IPS-20b (cell line): ENCODE results near the gene MTUS2.

Experiments used
- H3K27ac ChIP-seq: one replicate; pipeline ENCODE4 v1.5.1; 2013; ENCODE audit warnings: low read length
- H3K27me3 ChIP-seq: 2 replicates; pipeline ENCODE4 v1.6.1; 2013; ENCODE audit warnings: mild to moderate bottlenecking, low read length, inconsistent platforms; ENCODE audit not compliant: insufficient read depth
- H3K36me3 ChIP-seq: 2 replicates; pipeline ENCODE4 v1.6.1; 2013; ENCODE audit warnings: low read depth, mild to moderate bottlenecking, inconsistent platforms, low read length, moderate library complexity; ENCODE audit not compliant: insufficient read depth
- H3K4me1 ChIP-seq: 2 replicates; pipeline ENCODE4 v1.6.1; 2013; ENCODE audit warnings: mild to moderate bottlenecking, control low read depth, inconsistent platforms, low read length, moderate library complexity; ENCODE audit not compliant: insufficient read depth
- H3K4me3 ChIP-seq: 2 replicates; pipeline ENCODE4 v1.5.1; 2013; ENCODE audit warnings: mild to moderate bottlenecking, low read length, inconsistent platforms
- H3K9ac ChIP-seq: 2 replicates; pipeline ENCODE4 v1.6.1; 2013; ENCODE audit warnings: low read depth, mild to moderate bottlenecking, inconsistent platforms, low read length, moderate library complexity
- H3K9me3 ChIP-seq: 2 replicates; pipeline ENCODE4 v1.6.1; 2013; ENCODE audit warnings: mild to moderate bottlenecking, low read depth, low read length, inconsistent platforms; ENCODE audit not compliant: insufficient read depth

Gene MTUS2

DNA sequence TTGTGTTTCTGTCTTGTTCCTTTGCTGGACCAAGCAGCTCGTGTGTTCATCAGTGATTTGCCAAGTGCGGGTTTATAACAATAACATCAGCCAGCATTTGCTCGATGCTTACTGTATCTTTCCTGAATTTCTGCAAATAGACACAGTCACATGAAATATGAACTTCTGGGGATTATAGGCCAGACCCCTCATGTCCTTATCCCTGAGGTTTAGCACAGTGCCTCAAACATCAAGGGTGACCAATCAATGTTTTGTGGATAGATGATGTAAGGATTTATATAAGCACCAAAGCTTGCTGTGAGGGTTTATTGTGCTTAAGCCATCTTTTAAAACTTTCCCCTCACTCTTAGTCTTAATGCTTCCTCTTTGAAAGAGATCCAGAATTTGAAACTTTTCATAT lies 451.5 kb downstream of the MTUS2 start:
- H3K27ac ChIP-seq, result no peak overlapping the region
- H3K27me3 ChIP-seq, result no peaks in the 10 kb centered on the region
- no peak overlapping the region for H3K9ac ChIP-seq
- H3K9me3 ChIP-seq, result no peaks in the 10 kb centered on the region
- no peak overlapping the region for H3K4me3 ChIP-seq
- no peaks in the 10 kb centered on the region for H3K4me1 ChIP-seq
- H3K36me3 ChIP-seq, result no peaks in the 10 kb centered on the region

DNA sequence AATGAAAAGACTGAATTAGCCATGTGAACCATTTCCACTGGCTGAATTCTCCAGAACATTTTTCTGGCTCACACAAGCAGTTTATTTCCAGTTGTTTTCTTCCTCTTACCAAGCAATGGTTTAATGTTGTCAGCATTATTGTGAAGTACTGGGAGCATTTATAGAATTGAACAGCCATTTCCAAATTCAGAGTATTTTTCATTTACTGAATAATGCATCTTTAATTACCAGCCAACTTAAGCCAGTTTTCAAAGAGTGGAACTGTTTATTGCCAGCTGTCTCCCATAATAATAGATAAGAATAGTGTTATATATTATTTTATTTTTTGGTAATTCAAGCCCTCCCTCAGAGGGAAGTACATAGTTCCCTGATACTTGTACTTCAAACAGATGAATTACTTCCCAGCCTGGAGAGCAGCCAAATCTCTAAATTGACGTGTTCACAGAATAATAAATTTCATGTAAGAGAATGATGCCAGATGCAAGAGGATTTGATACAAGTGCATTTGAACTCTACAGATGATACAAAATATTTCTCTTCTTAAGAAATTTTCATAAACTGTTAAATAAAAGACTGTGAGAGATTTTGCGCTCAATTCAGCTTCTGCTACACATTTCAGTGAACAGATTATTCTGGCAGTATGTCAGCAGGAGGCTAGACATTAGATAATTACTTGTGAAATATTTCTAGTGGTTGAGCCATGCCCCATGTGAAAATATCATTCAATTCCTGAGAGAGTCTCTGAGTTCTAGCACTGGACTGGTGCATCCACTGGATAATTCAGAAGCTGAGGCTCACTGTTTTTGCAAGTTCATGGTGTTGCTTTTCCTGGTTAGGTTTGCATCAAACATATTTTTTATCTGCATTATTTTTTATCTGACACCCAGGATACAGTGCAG lies 459.5 kb downstream of the MTUS2 start:
- no peaks in the 10 kb centered on the region for H3K36me3 ChIP-seq
- H3K4me3 ChIP-seq, result no peak overlapping the region
- H3K27me3 ChIP-seq, result no peaks in the 10 kb centered on the region
- peaks cover 7% of the 10 kb centered on the region; the same call in 1 of the 2 replicates for H3K4me1 ChIP-seq
- H3K27ac ChIP-seq, result no peak overlapping the region
- H3K9me3 ChIP-seq, result no peaks in the 10 kb centered on the region
- H3K9ac ChIP-seq, result no peak overlapping the region

DNA sequence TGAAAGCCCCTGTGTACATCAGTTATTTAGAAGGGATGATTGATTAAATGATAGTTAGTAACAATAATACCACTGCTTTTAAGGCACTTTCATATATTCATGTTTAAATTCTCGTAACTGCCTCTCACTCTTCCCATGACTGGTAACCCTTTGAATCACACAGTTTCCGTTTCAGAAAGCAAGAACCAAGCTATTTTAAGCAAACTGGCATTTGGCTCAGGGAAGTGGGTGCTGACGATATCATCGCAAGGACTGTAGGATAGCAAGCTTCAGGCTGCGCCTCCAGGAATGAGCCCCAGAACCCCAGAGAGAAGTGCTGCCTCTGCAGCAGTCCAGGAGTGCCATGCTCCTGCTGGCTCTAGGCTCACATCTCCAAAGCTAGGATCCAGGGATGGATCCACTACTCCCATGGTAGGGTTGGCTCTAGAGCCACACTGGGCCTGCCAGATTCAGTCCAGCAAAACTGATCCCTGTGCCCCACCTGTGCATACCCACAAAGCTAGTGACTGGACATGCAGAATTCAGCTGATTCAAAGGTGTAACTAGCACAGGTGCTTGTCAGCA lies 461.9 kb downstream of the MTUS2 start:
- peaks cover 7% of the 10 kb centered on the region; the same call in 1 of the 2 replicates for H3K4me1 ChIP-seq
- no peak overlapping the region for H3K27ac ChIP-seq
- H3K9me3 ChIP-seq, result no peaks in the 10 kb centered on the region
- H3K36me3 ChIP-seq, result no peaks in the 10 kb centered on the region
- no peaks in the 10 kb centered on the region for H3K27me3 ChIP-seq
- no peak overlapping the region for H3K4me3 ChIP-seq
- H3K9ac ChIP-seq, result no peak overlapping the region

DNA sequence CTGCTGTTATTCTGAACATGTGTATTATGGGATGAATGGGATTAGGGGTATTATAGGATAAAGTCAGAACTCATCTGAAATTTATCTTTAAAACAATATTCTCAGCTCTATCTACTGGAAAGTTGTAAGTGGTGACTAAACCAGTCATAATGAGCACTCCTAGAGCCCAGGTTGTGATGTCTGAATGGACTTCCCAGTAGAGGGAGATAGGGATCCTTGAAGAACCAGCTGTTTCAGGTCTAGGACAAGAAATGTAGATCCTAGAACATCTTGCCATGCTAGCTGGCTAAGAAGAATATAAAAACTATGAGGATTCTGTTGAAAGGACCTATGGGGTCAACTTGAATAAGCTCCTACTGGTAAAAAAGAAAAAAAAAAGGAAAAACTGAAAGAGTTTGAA lies 464.6 kb downstream of the MTUS2 start:
- H3K9me3 ChIP-seq, result no peaks in the 10 kb centered on the region
- H3K27ac ChIP-seq, result no peak overlapping the region
- no peak overlapping the region for H3K4me3 ChIP-seq
- no peaks in the 10 kb centered on the region for H3K36me3 ChIP-seq
- no peaks in the 10 kb centered on the region for H3K27me3 ChIP-seq
- peaks cover 7% of the 10 kb centered on the region; the same call in 1 of the 2 replicates for H3K4me1 ChIP-seq
- H3K9ac ChIP-seq, result no peak overlapping the region

DNA sequence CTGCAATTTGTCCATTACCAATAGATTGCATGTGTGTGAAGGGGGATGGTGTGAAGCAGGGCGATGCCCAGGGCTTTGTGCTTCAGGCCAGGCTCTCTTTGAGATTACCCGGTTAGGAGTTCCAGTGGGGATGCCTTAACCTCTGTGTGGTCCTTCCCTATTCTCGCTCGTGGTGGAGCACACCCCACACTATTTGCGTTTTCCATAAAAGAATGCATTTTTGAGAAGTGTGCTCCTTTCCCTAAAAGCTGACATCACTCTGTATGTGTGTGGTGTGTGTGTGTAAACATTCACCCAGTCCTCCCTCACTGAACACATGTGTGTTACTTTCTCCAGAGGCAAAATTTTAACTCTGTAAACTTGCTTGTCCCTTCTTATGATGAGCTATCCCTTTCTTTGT lies 467.1 kb downstream of the MTUS2 start:
- H3K4me1 ChIP-seq, result peaks cover 7% of the 10 kb centered on the region; the same call in 1 of the 2 replicates
- H3K36me3 ChIP-seq, result no peaks in the 10 kb centered on the region
- no peaks in the 10 kb centered on the region for H3K9me3 ChIP-seq
- no peaks in the 10 kb centered on the region for H3K27me3 ChIP-seq
- H3K9ac ChIP-seq, result no peak overlapping the region
- H3K27ac ChIP-seq, result no peak overlapping the region
- no peak overlapping the region for H3K4me3 ChIP-seq

DNA sequence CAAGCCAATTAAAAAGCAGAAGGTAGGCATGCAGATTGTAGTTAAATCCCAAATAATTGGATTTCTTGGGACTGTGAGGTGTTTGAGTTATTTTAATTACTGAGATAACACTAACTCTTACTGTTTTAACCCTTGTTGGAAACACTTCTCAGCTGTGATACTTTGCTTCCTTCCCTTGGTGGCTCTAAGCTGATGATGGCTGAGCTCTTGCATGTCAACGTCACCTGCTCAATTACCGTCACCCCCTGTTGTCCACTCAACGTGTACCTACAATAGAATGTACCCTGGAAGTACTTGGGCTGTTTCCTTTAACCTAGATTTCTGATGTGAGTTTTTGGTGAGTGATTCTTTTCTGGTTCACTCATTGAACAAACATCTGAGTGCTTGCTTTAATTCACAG lies 471.9 kb downstream of the MTUS2 start:
- Histone ChIP-seq H3K27ac (no peak overlapping the region), H3K27me3 (no peaks in the 10 kb centered on the region), H3K9ac (no peak overlapping the region), H3K4me3 (no peak overlapping the region), H3K36me3 (no peaks in the 10 kb centered on the region), H3K9me3 (no peaks in the 10 kb centered on the region), H3K4me1 (no peaks in the 10 kb centered on the region)

DNA sequence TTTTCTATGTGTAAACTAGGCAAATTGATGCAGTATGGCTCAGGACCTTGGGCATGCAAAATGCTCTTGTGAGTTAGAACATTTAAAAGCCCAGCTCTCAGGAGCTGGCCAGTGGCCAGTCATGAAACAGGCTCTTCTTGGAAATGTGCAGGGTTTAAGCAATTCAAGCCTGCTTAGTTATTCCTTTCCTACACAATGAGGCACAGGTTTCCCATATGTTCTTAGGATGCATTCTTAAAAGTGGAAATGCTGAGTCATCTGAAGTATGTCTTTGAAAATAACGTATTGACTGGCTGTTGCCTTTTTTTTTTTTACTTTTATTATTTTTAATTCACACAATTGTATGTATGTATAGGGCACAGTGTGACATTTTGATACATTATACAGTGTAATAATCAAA lies 474.7 kb downstream of the MTUS2 start:
- H3K4me3 ChIP-seq, result no peak overlapping the region
- no peak overlapping the region for H3K27ac ChIP-seq
- no peaks in the 10 kb centered on the region for H3K9me3 ChIP-seq
- peaks cover 3% of the 10 kb centered on the region; the same call in 1 of the 2 replicates for H3K4me1 ChIP-seq
- H3K9ac ChIP-seq, result no peak overlapping the region
- H3K27me3 ChIP-seq, result no peaks in the 10 kb centered on the region
- H3K36me3 ChIP-seq, result no peaks in the 10 kb centered on the region

DNA sequence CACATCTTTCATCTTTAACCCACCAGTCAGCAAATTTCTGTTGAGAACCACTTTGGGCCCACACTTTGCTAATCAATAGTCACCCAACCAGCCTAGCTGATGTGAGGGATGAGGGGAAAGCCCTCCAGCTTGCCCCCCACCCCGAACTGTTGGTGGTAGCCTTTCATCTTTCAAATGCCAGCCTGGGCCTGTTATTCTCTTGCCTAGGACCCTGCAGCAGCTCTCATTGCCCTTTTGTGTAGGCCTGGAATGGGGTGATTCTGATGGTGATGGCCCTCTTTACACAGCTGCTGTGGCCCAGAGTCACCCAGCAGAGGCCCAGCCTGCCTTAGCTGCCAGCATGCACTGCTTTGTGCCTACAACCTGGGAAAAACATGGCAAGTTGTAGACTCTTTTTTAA lies 480.9 kb downstream of the MTUS2 start:
- no peaks in the 10 kb centered on the region for H3K36me3 ChIP-seq
- peak overlapping the region; percentile 31 for H3K27ac ChIP-seq
- H3K4me1 ChIP-seq, result peaks cover 17% of the 10 kb centered on the region; the same call in 1 of the 2 replicates
- peak overlapping the region; percentile 44; the same call in 1 of the 2 replicates for H3K4me3 ChIP-seq
- peaks cover 6% of the 10 kb centered on the region; the same call in 1 of the 2 replicates for H3K9me3 ChIP-seq
- no peak overlapping the region for H3K9ac ChIP-seq
- no peaks in the 10 kb centered on the region for H3K27me3 ChIP-seq

DNA sequence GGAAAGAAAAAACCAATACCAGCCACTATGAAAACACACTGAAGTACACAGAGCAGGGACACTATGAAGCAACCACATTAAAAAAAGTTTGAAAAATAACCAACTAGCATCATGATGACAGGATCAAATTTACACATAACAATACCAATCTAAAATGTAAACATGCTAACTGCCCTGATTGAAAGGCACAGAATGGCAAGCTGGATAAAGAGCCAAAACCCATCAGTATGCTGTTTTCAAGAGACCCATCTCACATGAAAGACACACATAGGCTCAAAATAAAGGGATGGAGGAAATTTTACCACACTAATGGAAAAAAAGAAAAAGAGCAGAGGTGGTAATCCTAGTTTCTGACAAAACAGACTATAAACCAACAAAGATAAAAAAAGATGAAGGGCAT lies 484.0 kb downstream of the MTUS2 start:
- Histone ChIP-seq H3K27me3 (no peaks in the 10 kb centered on the region), H3K36me3 (no peaks in the 10 kb centered on the region), H3K27ac (no peak overlapping the region), H3K9me3 (peaks cover 23% of the 10 kb centered on the region), H3K4me1 (peaks cover 17% of the 10 kb centered on the region; the same call in 1 of the 2 replicates), H3K9ac (no peak overlapping the region), H3K4me3 (no peak overlapping the region)

DNA sequence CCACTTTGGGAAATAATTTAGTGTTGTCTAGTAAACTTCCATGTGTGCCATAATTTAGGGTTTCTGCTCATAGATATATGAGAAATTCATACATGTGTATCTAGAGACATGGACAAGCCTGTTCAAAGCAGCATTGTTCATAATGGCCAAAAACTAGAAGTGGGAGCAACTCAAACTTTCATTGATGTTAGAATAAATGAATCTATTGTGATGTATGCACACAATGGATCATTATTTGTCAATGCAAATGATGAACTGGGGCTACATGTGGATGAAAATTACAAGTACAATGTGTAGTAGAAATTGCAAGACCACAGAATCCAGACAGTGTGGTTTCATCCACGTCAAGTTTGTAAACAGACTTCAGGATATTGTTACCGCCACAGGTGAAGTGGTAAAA lies 490.7 kb downstream of the MTUS2 start:
- Histone ChIP-seq H3K36me3 (no peaks in the 10 kb centered on the region), H3K9ac (no peak overlapping the region), H3K27me3 (no peaks in the 10 kb centered on the region), H3K27ac (no peak overlapping the region), H3K4me3 (no peak overlapping the region), H3K9me3 (peaks cover 17% of the 10 kb centered on the region; the same call in 1 of the 2 replicates), H3K4me1 (no peaks in the 10 kb centered on the region)

DNA sequence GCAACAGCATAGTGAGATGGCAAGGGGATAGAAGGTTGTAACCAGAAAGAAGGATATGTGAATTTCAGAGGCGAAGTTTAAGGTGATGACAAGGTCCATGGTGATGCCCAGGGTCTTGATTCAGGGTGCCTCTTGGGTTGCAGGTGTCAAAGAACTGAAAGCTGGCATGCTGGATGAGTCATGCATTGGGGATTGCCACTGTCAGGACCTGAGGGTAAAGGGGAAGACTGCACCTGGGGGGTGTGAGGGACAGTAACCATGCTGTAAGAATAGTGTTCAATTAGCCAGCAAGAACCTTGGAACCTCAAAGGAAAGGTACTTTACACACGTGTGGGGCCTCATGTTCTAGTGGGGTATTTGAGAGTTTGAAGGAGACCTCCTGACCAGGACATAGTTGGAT lies 495.7 kb downstream of the MTUS2 start:
- Histone ChIP-seq H3K9me3 (no peaks in the 10 kb centered on the region), H3K27ac (no peak overlapping the region)

DNA sequence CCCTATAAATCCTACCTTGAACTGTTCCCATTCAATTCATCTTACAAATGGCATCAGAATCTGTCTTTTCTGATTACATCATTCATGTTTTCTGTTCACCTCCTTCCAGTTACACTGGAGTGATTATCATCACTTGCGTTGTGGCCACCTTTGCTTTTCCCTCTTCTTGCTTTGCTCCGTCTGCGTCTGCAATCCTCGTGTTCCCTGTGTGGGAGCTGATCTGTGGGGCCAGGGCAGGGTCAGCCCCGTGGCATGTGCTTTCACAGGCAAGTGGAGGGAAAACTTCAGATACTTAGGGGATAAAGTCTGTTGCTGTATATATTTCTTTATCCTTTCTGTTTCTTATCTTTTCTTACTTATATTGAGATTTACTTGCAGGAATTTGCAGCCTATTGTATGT lies 497.7 kb downstream of the MTUS2 start:
- no peak overlapping the region for H3K27ac ChIP-seq
- no peaks in the 10 kb centered on the region for H3K9me3 ChIP-seq
- no peak overlapping the region for H3K9ac ChIP-seq
- no peaks in the 10 kb centered on the region for H3K27me3 ChIP-seq
- H3K4me3 ChIP-seq, result no peak overlapping the region
- no peaks in the 10 kb centered on the region for H3K36me3 ChIP-seq
- no peaks in the 10 kb centered on the region for H3K4me1 ChIP-seq

More for the DNA sequence above, 495.7 kb downstream of the MTUS2 start:
- Histone ChIP-seq H3K4me1 (no peaks in the 10 kb centered on the region), H3K27me3 (no peaks in the 10 kb centered on the region), H3K4me3 (no peak overlapping the region), H3K9ac (no peak overlapping the region), H3K36me3 (no peaks in the 10 kb centered on the region)
